HepG2 (cell line): Measurements from ENCODE around the gene NCKIPSD. TPM values are rescaled to one million over a fixed set of nuclear protein-coding genes. Genes with fewer than 3 reads are reported as not detected.

Experiments
- ARID5B ChIP-seq: IDR thresholded peaks from 2 replicates; pipeline ENCODE4 v1.4.0; 2020; ENCODE audit warnings: mild to moderate bottlenecking, missing genetic modification reagents
- ESRRA ChIP-seq: sonication (generic); formaldehyde crosslinking; IDR thresholded peaks from 2 replicates; pipeline ENCODE4 v1.5.1; 2020; ENCODE audit warnings: mild to moderate bottlenecking, low read depth, missing genetic modification reagents
- GFI1 ChIP-seq: sonication (generic); formaldehyde crosslinking; IDR thresholded peaks from 2 replicates; pipeline ENCODE4 v1.5.0; 2020; ENCODE audit warnings: missing genetic modification reagents, mild to moderate bottlenecking, borderline replicate concordance
- MAFF ChIP-seq: IDR thresholded peaks from 2 replicates; pipeline ENCODE4 v1.6.1; 2011; ENCODE audit warnings: low read depth, low read length, improper control_type of control experiment
- MAFK ChIP-seq, 2 experiments: IDR thresholded peaks in 1 of 2; conservative IDR thresholded peaks in 1 of 2; 2 replicates each; pipeline ENCODE4 v1.6.1; 2011; ENCODE audit warnings: improper control_type of control experiment in 2 of 2, low read length in 2 of 2
- MLLT10 ChIP-seq: sonication (generic); formaldehyde crosslinking; IDR thresholded peaks from 2 replicates; pipeline ENCODE4 v1.4.0; 2020; ENCODE audit warnings: missing genetic modification reagents
- SCMH1 ChIP-seq: sonication (generic); formaldehyde crosslinking; IDR thresholded peaks from 2 replicates; pipeline ENCODE4 v1.9.0; 2021; ENCODE audit warnings: missing genetic modification reagents, mild to moderate bottlenecking, borderline replicate concordance
- SNAPC2 ChIP-seq: sonication (generic); formaldehyde crosslinking; IDR thresholded peaks from 2 replicates; pipeline ENCODE4 v1.8.1; 2022; ENCODE audit warnings: mild to moderate bottlenecking, missing genetic modification reagents
- TFDP2 ChIP-seq: sonication (generic); formaldehyde crosslinking; IDR thresholded peaks from 2 replicates; pipeline ENCODE4 v1.4.0; 2020; ENCODE audit warnings: missing genetic modification reagents
- ZBTB4 ChIP-seq: sonication (generic); formaldehyde crosslinking; IDR thresholded peaks from 2 replicates; pipeline ENCODE4 v1.4.0; 2020; ENCODE audit warnings: missing genetic modification reagents, mild to moderate bottlenecking, borderline replicate concordance
- ZNF142 ChIP-seq: sonication (generic); formaldehyde crosslinking; IDR thresholded peaks from 2 replicates; pipeline ENCODE4 v1.4.0; 2020; ENCODE audit warnings: missing genetic modification reagents
- ZNF382 ChIP-seq: sonication (generic); formaldehyde crosslinking; IDR thresholded peaks from 2 replicates; pipeline ENCODE4 v1.5.0; 2020; ENCODE audit warnings: missing genetic modification reagents, mild to moderate bottlenecking, borderline replicate concordance
- polyA plus RNA-seq, 8 experiments: library from polyadenylated mRNA; depleted of rRNA in 3 of 8; stranded (reverse) in 7 of 8; unstranded in 1 of 8; fragments of >200 nt; fragmentation: Illumina TruSeq in 4 of 8; extraction: Trizol in 4 of 8; gene quantifications; 2 replicates each; pipeline versions ENCODE4 v1.2.1 to v1.2.3, GENCODE V29; 2011 to 2016; ENCODE audit warnings: low read depth in 4 of 8, missing spikeins in 1 of 8, mixed read lengths in 1 of 8; ENCODE audit not compliant: insufficient read depth in 1 of 8
- total RNA-seq, 5 experiments: library from RNA; depleted of rRNA; stranded (reverse); fragments of >200 nt; fragmentation: Illumina TruSeq; extraction: Trizol; gene quantifications; 2 replicates each; pipeline ENCODE4 v1.2.3, GENCODE V29; 2016; ENCODE audit warnings: low read depth in 1 of 5

The NCKIPSD gene
- total and polyA plus RNA-seq, 2 of the 13 experiments (the other 11 are each of a cell fraction or from before 2014, with no cell fraction given) = 13.5 to 35.2 TPM

- TF ChIP-seq ZNF142 (CRISPR knock-in tag) (peak; percentile 37; the same call in 1 of the 2 replicates), ZNF382 (CRISPR knock-in tag) (no peak), TFDP2 (CRISPR knock-in tag) (peak; percentile 87), MAFF (no peak), SNAPC2 (CRISPR knock-in tag) (no peak), SCMH1 (CRISPR knock-in tag) (no peak), ZBTB4 (CRISPR knock-in tag) (no peak), GFI1 (CRISPR knock-in tag) (no peak; the same call in 1 of the 2 replicates), MAFK (conservative IDR thresholded peaks at IDR 0.05 in 1 of 2, IDR thresholded peaks at IDR 0.05 in 1 of 2; ENCODE audit: low read length in 2 of 2) (no peak), ESRRA (peak; percentile 86), ARID5B (no peak), MLLT10 (CRISPR knock-in tag) (no peak)
Observed at GRCh38 chr3:48685603-48686511, at the start of gene NCKIPSD (continued).
